T-helper 2 cell treated with Interferon-gamma antibody and Interleukin-4, amounts not matched to agents 5 μg/mL and 100 μg/mL, for 36 hours (primary cell): ENCODE measurements around the gene TAF8.
A peak's percentile ranks its signal among the peaks of the same experiment; 100 is the strongest.

Experiments
- DNase-seq: peaks from one replicate; pipeline ENCODE4 v3.0.0; 2021; ENCODE audit warnings: low spot score
- H3K27ac Mint-ChIP-seq: one replicate; pipeline ENCODE4 v1.8.0; 2021; ENCODE audit warnings: mild to moderate bottlenecking, mixed read lengths
- H3K27me3 Mint-ChIP-seq: one replicate; pipeline ENCODE4 v1.8.0; 2021; ENCODE audit warnings: low read depth, mixed read lengths
- H3K36me3 Mint-ChIP-seq: one replicate; pipeline ENCODE4 v1.8.0; 2021; ENCODE audit warnings: low read depth, mixed read lengths
- H3K4me1 Mint-ChIP-seq: one replicate; pipeline ENCODE4 v1.8.0; 2021; ENCODE audit warnings: low read depth, mixed read lengths
- H3K4me3 Mint-ChIP-seq: one replicate; pipeline ENCODE4 v1.8.0; 2022; ENCODE audit warnings: mild to moderate bottlenecking, moderate library complexity, mixed read lengths
- H3K9me3 Mint-ChIP-seq: one replicate; pipeline ENCODE4 v1.8.0; 2021; ENCODE audit warnings: mixed read lengths

The TAF8 gene

GRCh38 chr6:42053601-42054000 is 3.3 kb downstream of the TAF8 start:
- Mint-ChIP-seq H3K27ac (no peak overlapping the region), H3K9me3 (no peaks in the 10 kb centered on the region), H3K36me3 (peaks cover 48% of the 10 kb centered on the region), H3K4me3 (no peak overlapping the region), H3K4me1 (peaks cover 32% of the 10 kb centered on the region), H3K27me3 (no peaks in the 10 kb centered on the region)
- no peak for DNase-seq

- no peak for DNase-seq
- H3K9me3 Mint-ChIP-seq = no peaks in the 10 kb centered on the region
- no peaks in the 10 kb centered on the region for H3K4me1 Mint-ChIP-seq
- no peak overlapping the region for H3K4me3 Mint-ChIP-seq
- no peaks in the 10 kb centered on the region for H3K27me3 Mint-ChIP-seq
- peaks cover 74% of the 10 kb centered on the region for H3K36me3 Mint-ChIP-seq
- no peak overlapping the region for H3K27ac Mint-ChIP-seq
Observed at GRCh38 chr6:42059743-42060142, 9.4 kb downstream of the TAF8 start.

GRCh38 chr6:42066156-42066675 is 15.9 kb downstream of the TAF8 start:
- Mint-ChIP-seq H3K9me3 (no peaks in the 10 kb centered on the region), H3K27ac (no peak overlapping the region), H3K27me3 (no peaks in the 10 kb centered on the region), H3K4me3 (no peak overlapping the region), H3K36me3 (peaks cover 25% of the 10 kb centered on the region), H3K4me1 (no peaks in the 10 kb centered on the region)
- no peak for DNase-seq

GRCh38 chr6:42068173-42068572 is 17.8 kb downstream of the TAF8 start:
- no peak overlapping the region for H3K27ac Mint-ChIP-seq
- H3K27me3 Mint-ChIP-seq = no peaks in the 10 kb centered on the region
- H3K4me1 Mint-ChIP-seq = peaks cover 2% of the 10 kb centered on the region
- H3K36me3 Mint-ChIP-seq = peaks cover 20% of the 10 kb centered on the region
- no peak for DNase-seq
- H3K4me3 Mint-ChIP-seq = no peak overlapping the region
- no peaks in the 10 kb centered on the region for H3K9me3 Mint-ChIP-seq

GRCh38 chr6:42068872-42069522 is 18.7 kb downstream of the TAF8 start:
- Mint-ChIP-seq H3K4me3 (no peak overlapping the region), H3K9me3 (no peaks in the 10 kb centered on the region), H3K27me3 (no peaks in the 10 kb centered on the region), H3K27ac (no peak overlapping the region), H3K4me1 (peaks cover 2% of the 10 kb centered on the region), H3K36me3 (peaks cover 21% of the 10 kb centered on the region)
- DNase-seq = no peak

- no peaks in the 10 kb centered on the region for H3K27me3 Mint-ChIP-seq
- DNase-seq = no peak
- H3K36me3 Mint-ChIP-seq = peaks cover 26% of the 10 kb centered on the region
- peaks cover 2% of the 10 kb centered on the region for H3K4me1 Mint-ChIP-seq
- H3K4me3 Mint-ChIP-seq = no peak overlapping the region
- H3K9me3 Mint-ChIP-seq = no peaks in the 10 kb centered on the region
- no peak overlapping the region for H3K27ac Mint-ChIP-seq
Observed at GRCh38 chr6:42071881-42072583, 21.7 kb downstream of the TAF8 start.

- no peak overlapping the region for H3K4me3 Mint-ChIP-seq
- peak overlapping the region; percentile 49 for H3K27ac Mint-ChIP-seq
Observed at GRCh38 chr6:42073287-42073686, 23.0 kb downstream of the TAF8 start.

GRCh38 chr6:42075159-42075838 is 25.0 kb downstream of the TAF8 start:
- H3K27me3 Mint-ChIP-seq = no peaks in the 10 kb centered on the region
- DNase-seq = peak; percentile 24
- H3K4me3 Mint-ChIP-seq = no peak overlapping the region
- H3K27ac Mint-ChIP-seq = no peak overlapping the region
- H3K4me1 Mint-ChIP-seq = peaks cover 2% of the 10 kb centered on the region
- H3K36me3 Mint-ChIP-seq = peaks cover 33% of the 10 kb centered on the region
- no peaks in the 10 kb centered on the region for H3K9me3 Mint-ChIP-seq

More at GRCh38 chr6:42073287-42073686, 23.0 kb downstream of the TAF8 start:
- no peak for DNase-seq
- Mint-ChIP-seq H3K36me3 (peaks cover 31% of the 10 kb centered on the region), H3K27me3 (no peaks in the 10 kb centered on the region), H3K4me1 (peaks cover 2% of the 10 kb centered on the region), H3K9me3 (no peaks in the 10 kb centered on the region)

- H3K4me1 Mint-ChIP-seq = no peaks in the 10 kb centered on the region
- peaks cover 27% of the 10 kb centered on the region for H3K36me3 Mint-ChIP-seq
- no peaks in the 10 kb centered on the region for H3K27me3 Mint-ChIP-seq
- no peak overlapping the region for H3K27ac Mint-ChIP-seq
- H3K9me3 Mint-ChIP-seq = no peaks in the 10 kb centered on the region
- no peak for DNase-seq
- no peak overlapping the region for H3K4me3 Mint-ChIP-seq
Observed at GRCh38 chr6:42078386-42078785, 28.1 kb downstream of the TAF8 start.

GRCh38 chr6:42079941-42080464 is 29.7 kb downstream of the TAF8 start:
- Mint-ChIP-seq H3K27me3 (no peaks in the 10 kb centered on the region), H3K9me3 (no peaks in the 10 kb centered on the region), H3K4me1 (no peaks in the 10 kb centered on the region), H3K27ac (no peak overlapping the region), H3K36me3 (peaks cover 17% of the 10 kb centered on the region), H3K4me3 (no peak overlapping the region)
- DNase-seq = no peak

GRCh38 chr6:42083530-42083929 is 33.2 kb downstream of the TAF8 start:
- no peak overlapping the region for H3K4me3 Mint-ChIP-seq
- no peaks in the 10 kb centered on the region for H3K27me3 Mint-ChIP-seq
- H3K9me3 Mint-ChIP-seq = no peaks in the 10 kb centered on the region
- H3K4me1 Mint-ChIP-seq = no peaks in the 10 kb centered on the region
- DNase-seq = no peak
- no peak overlapping the region for H3K27ac Mint-ChIP-seq
- H3K36me3 Mint-ChIP-seq = peaks cover 7% of the 10 kb centered on the region

- Mint-ChIP-seq H3K27me3 (no peaks in the 10 kb centered on the region), H3K4me1 (no peaks in the 10 kb centered on the region), H3K9me3 (no peaks in the 10 kb centered on the region), H3K36me3 (peaks cover 5% of the 10 kb centered on the region), H3K27ac (no peak overlapping the region), H3K4me3 (no peak overlapping the region)
- DNase-seq = no peak
Observed at GRCh38 chr6:42084889-42085288, 34.6 kb downstream of the TAF8 start.

GRCh38 chr6:42086046-42087035 is 36.0 kb downstream of the TAF8 start:
- H3K9me3 Mint-ChIP-seq = no peaks in the 10 kb centered on the region
- H3K27me3 Mint-ChIP-seq = no peaks in the 10 kb centered on the region
- DNase-seq = no peak
- no peak overlapping the region for H3K27ac Mint-ChIP-seq
- no peaks in the 10 kb centered on the region for H3K4me1 Mint-ChIP-seq
- H3K36me3 Mint-ChIP-seq = peaks cover 3% of the 10 kb centered on the region
- no peak overlapping the region for H3K4me3 Mint-ChIP-seq
